Measurements from ENCODE around the gene PRDM16. TPM values are rescaled to one million over a fixed set of nuclear protein-coding genes. Genes with fewer than 3 reads are reported as not detected.
"Not testable (repeated sequence)": the region's sequence is repeated elsewhere in the genome, so short reads cannot be mapped to it uniquely, and the experiment has no call there.

The PRDM16 gene
- total RNA-seq, 1 experiment from 2014 or later = 0.04 TPM

GRCh38 chr1:3237994-3238702 lies 169.1 kb downstream of the PRDM16 start:
- CTCF ChIA-PET = no interaction called here
- Histone ChIP-seq H3K27ac (ENCODE audit: low read length) (no peak overlapping the region), H4K20me1 (ENCODE audit: low read length) (no peaks in the 10 kb centered on the region), H3K9ac (ENCODE audit: low read length) (no peak overlapping the region), H3K4me1 (ENCODE audit: insufficient read depth, low read length) (no peaks in the 10 kb centered on the region), H3K36me3 (ENCODE audit: low read depth, low read length) (no peaks in the 10 kb centered on the region), H3K9me3 (ENCODE audit: low read length) (no peaks in the 10 kb centered on the region), H2AFZ (ENCODE audit: low read length) (no peak overlapping the region), H3K9me2 (replicated peaks; ENCODE audit: low read length) (no peaks in the 10 kb centered on the region), H3K79me2 (ENCODE audit: low read length) (no peaks in the 10 kb centered on the region), H3K4me2 (ENCODE audit: low read length) (no peak overlapping the region), H3K27me3 (ENCODE audit: low read length) (peaks cover 99% of the 10 kb centered on the region), H3K4me3 (ENCODE audit: low read length) (no peak overlapping the region), H3F3A (ENCODE audit: low read length, unreplicated experiment) (no peaks in the 10 kb centered on the region)
- DNase-seq (no peak), ATAC-seq (no peak)
- TF ChIP-seq EZH2phosphoT487 (IDR thresholded peaks at IDR 0.05; ENCODE audit: borderline replicate concordance, low read length) (no peak), CTCF (conservative IDR thresholded peaks at IDR 0.05; ENCODE audit: low read depth, low read length) (no peak), EZH2 (IDR thresholded peaks at IDR 0.05; ENCODE audit: low read length, unreplicated experiment) (no peak)
- POLR2A ChIA-PET (ENCODE audit: unreplicated experiment) = no interaction called here
- no TSS peak for BruUV-seq (replicated peaks)
- intact Hi-C loops (cut with micrococcal nuclease) = no loop called here

- H3K79me2 ChIP-seq (ENCODE audit: low read length) = no peaks in the 10 kb centered on the region
- no peak overlapping the region for H3K4me2 ChIP-seq (ENCODE audit: low read length)
- no peaks in the 10 kb centered on the region for H3K36me3 ChIP-seq (ENCODE audit: low read depth, low read length)
- H2AFZ ChIP-seq (ENCODE audit: low read length) = no peak overlapping the region
- no peaks in the 10 kb centered on the region for H3K4me1 ChIP-seq (ENCODE audit: insufficient read depth, low read length)
- POLR2A ChIA-PET (ENCODE audit: unreplicated experiment) = no interaction called here
- H3K9ac ChIP-seq (ENCODE audit: low read length) = no peak overlapping the region
- H3K4me3 ChIP-seq (ENCODE audit: low read length) = no peak overlapping the region
- no peaks in the 10 kb centered on the region for H3K9me2 ChIP-seq (replicated peaks; ENCODE audit: low read length)
- H3K27me3 ChIP-seq (ENCODE audit: low read length) = peaks cover 99% of the 10 kb centered on the region
- no peak for DNase-seq
- no peaks in the 10 kb centered on the region for H3K9me3 ChIP-seq (ENCODE audit: low read length)
- no peaks in the 10 kb centered on the region for H3F3A ChIP-seq (ENCODE audit: low read length, unreplicated experiment)
- TF ChIP-seq EZH2phosphoT487 (IDR thresholded peaks at IDR 0.05; ENCODE audit: borderline replicate concordance, low read length) = no peak
- no peak for TF ChIP-seq CTCF (conservative IDR thresholded peaks at IDR 0.05; ENCODE audit: low read depth, low read length)
- no peak for TF ChIP-seq EZH2 (IDR thresholded peaks at IDR 0.05; ENCODE audit: low read length, unreplicated experiment)
- CTCF ChIA-PET = no interaction called here
- no peak for ATAC-seq
- no TSS peak for BruUV-seq (replicated peaks)
- H3K27ac ChIP-seq (ENCODE audit: low read length) = no peak overlapping the region
- intact Hi-C loops (cut with micrococcal nuclease) = no loop called here
- no peaks in the 10 kb centered on the region for H4K20me1 ChIP-seq (ENCODE audit: low read length)
These were observed 169.8 kb downstream of the PRDM16 start for GRCh38 chr1:3238703-3239278.

GRCh38 chr1:3239991-3240390 lies 171.0 kb downstream of the PRDM16 start:
- H3K79me2 ChIP-seq (ENCODE audit: low read length); DNase-seq; H3K27ac ChIP-seq (ENCODE audit: low read length); H3K9me2 ChIP-seq (replicated peaks; ENCODE audit: low read length); H3K4me1 ChIP-seq (ENCODE audit: insufficient read depth, low read length); BruUV-seq (replicated peaks); H4K20me1 ChIP-seq (ENCODE audit: low read length); CTCF ChIA-PET; ATAC-seq; intact Hi-C loops (cut with micrococcal nuclease); H3K9me3 ChIP-seq (ENCODE audit: low read length); POLR2A ChIA-PET (ENCODE audit: unreplicated experiment); H3K36me3 ChIP-seq (ENCODE audit: low read depth, low read length); H3K9ac ChIP-seq (ENCODE audit: low read length); H3K4me3 ChIP-seq (ENCODE audit: low read length); H2AFZ ChIP-seq (ENCODE audit: low read length); H3K4me2 ChIP-seq (ENCODE audit: low read length); H3F3A ChIP-seq (ENCODE audit: low read length, unreplicated experiment): not testable (repeated sequence)
- peaks cover 99% of the 10 kb centered on the region for H3K27me3 ChIP-seq (ENCODE audit: low read length)
